Measurements from ENCODE around the gene PTPRN2.

PTPRN2 gene

DNA sequence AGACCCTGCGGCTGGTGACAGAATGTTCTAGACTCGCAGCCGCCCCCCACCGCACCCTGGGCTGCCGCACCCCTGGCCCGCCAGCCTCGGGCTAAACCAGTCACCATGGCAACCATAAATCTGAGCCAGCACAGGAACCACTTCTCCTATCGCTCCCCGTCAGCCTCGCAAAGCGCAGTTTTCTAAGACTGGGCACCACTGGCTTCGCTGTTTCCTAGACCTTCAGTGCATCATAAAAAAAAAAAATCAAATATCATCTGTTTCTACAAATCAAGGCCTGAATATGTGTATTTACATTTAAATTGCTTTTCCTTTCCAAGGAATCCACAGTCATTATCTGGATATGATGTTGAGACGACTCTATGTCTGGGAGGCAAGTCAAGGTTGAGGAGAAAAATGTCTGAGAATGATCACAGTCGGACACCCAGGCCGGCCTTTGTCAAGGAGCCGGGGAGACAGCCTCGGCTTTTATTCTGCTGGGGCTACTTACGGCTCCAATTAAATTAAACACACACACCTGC is 99.9 kb downstream of the PTPRN2 start:
- DNase-seq = no peak

DNA sequence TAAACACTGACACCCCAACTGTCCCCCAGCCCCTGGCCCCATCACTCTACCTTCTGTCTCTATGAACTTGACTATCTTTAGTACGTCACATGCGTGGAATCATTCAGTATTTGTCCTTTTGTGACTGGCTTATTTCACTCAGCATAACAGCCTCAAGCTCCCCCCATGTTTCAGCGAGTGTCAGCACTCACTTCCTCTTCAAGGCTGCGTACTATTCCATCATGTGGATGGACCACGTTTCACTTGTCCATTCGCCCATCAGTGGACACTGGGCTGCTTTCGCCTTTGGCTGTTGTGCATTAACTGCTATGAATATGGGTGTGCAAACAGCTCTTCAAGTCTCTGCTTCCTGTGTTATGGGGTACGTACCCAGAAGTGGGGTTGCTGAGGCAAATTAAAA is 100.7 kb downstream of the PTPRN2 start:
- no peak for DNase-seq

DNA sequence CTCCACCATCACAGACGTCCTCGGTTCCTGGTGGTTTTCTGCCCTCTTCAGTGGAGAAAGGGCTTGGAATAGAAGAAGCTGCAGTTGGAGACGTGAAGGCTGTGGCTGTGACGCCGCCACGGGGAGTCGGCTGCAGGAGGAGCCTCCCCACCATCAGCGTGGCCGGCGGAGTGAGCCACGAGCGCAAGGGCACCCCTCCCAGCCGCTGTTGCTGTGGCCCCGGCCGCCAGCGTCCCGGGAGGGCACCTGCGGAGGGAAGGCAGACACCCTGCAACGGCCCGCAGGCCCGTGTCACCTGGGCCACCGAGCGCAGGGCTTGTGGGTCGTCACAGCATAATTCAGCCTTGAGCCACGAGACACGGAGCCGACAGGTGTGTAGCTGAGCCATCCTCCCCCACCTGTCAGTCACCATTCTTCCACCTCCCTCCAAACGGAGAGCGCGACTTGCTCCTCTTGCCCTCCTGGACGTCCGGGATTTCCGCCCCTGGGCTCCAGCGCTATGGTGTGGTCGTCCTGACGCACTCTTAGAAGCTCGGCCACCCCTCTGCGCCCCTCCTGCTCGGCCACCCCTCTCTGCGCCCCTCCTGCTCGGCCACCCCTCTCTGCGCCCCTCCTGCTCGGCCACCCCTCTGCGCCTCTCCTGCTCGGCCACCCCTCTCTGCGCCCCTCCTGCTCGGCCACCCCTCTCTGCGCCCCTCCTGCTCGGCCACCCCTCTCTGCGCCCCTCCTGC is 102.7 kb downstream of the PTPRN2 start:
- no peak for DNase-seq

DNA sequence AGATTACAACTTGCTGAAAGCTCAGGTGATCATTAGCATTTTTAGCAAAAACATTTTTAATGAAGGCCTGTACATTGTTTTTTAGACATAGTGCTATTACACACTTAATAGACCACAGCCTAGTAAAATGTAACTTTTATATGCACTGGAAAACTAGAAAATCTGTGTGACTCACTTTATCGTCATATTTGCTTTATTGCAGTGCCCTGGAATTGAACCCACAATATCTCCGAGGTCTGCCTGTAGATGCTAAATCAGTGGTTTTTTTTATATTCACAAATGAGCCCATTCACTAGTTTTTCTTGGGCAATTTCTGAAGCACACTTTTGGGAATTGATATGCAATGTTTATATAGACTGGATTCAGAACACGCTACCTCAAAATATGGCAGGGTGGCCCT is 105.1 kb downstream of the PTPRN2 start:
- DNase-seq = no peak

DNA sequence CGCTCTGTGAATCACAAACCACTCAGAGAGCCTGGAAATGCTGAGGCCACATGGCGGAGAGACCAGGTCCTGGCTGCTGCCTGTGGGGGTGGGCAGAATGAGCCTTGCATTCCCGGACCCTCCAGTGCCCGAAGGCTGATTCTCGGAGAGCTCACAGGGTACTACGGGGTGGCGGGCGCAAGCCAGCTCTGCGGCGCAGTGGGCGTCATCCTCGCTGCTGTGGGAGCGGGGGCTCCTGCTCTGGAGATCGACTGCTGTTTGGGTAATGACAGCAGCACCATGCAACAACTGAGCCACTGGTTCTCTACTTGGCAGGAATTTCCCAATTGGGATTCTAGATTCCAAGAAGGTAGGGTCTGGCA is 108.0 kb downstream of the PTPRN2 start:
- no peak for DNase-seq

DNA sequence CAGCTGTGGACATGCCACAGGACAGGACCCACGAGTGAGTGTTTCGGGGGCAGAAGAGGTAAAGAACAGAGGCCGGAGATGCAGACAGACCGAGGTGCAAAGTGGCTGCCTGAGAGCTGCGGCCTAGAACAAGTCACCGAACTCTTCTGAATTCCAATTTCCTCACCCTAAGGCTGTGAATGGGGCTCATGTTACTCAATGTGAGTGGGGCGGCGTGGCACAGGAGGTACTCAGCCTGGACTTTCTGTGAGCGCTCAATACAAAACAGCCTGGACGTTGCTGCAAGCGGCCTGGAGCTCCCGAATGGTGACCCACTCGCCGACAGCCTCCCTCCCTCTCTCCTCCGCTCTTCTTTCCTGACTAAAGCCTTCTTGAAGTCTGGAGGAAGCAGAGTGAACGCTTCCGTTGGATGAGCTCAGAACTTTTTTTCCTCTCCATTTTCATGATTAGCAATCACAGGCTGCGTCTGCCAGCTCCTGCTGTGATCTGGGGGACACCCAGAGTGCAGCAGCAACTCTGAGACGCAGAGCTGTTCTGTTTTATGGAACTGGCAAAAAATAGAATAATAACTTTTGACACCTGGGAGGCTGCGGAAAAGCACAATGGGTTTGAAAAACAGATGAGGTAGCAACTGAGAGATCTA is 108.5 kb downstream of the PTPRN2 start:
- no peak for DNase-seq

DNA sequence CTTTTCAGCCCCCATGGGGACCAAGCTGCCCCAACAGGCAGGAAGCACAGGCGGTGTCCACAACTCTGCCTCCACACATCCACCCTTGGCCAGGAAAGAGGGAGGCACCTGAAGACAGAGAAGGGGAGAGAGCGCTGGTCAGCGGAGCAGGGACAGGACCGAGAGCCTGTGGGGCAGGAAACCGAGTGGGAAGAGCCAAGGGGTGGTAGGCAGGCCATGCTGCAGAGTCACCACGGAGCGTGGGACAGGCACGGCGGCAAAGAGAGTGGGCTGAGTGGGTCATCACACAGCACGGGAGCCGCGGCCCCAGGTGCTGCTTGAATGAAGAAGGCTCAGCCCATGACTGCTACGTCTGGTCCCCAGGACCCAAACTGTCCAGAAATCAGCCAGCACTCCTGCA is 109.8 kb downstream of the PTPRN2 start:
- DNase-seq = no peak

DNA sequence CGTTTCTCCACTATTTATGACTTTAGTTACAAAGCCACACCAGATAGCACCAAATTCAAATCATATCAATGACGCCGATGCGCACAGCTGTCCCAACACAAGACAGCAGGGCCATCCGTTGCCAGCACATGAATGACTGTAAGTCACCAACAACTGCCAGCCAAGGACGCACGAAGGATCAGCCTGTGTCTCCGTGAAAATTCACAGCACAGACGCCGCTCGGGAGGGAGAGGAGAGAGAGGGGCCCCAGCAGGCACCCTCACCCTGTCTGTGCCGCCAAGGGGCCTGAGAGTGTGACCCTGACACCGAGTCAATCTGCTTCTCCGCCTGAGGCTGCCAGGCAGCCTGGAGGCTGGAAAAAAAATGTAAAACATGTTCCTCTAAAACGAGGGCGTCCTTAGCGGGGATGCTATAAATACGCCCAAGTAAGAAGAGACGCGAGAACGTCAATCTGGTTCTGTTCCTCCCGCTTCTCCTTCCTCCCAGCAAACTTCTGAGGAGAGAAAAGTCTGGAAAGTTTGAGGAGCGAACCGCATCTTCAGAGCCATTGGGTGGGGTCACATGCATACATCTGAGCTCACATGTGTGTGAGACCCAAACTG is 111.2 kb downstream of the PTPRN2 start:
- DNase-seq = no peak

DNA sequence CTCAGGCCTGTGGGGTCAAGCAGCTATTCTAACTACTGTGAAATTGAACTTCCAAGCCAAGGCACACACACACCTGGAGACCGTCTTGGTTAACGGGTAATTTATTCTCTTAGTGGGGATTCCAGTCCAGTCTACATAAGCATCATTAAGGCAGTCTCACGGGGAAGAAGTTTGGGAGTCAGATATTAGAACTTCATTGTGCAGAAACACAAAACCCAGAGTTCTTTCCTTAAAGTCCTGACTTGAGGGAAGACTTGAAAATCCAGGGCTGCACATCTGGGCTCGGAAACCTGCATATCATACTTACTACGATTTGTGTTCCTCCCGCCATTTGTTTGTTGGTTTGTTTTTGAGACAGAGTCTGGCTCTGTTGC is 112.0 kb downstream of the PTPRN2 start:
- DNase-seq = no peak

DNA sequence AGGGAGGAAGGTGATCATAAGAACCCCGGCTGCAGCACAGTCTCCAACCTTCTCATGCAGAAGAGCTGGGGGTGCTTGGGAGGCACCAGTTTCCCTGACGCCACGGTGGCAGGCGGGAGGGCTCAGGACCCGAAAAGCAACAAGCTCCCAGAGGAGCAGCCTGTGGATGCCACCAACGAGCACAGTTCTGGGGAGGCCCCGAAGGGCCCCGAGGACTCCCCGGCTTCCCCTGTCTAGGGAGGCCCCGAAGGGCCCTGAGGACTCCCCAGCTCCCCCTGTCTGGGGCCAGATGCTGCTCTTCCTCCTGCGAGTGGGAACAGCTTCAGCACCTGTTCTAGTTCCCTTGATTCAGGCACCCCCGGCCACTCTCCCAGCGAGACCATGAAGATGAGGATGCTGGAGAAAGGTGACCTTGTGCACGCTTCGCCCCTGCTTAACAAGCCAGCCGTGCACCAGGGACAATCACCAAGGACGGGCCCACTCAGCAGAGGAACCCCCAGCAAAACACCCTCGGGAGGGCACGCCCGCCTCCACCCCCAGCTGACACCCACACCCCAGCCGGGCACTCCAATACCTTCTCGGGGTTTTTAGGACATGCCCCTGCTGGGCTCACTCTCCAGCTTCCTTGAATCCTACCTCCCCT is 112.5 kb downstream of the PTPRN2 start:
- no peak for DNase-seq

DNA sequence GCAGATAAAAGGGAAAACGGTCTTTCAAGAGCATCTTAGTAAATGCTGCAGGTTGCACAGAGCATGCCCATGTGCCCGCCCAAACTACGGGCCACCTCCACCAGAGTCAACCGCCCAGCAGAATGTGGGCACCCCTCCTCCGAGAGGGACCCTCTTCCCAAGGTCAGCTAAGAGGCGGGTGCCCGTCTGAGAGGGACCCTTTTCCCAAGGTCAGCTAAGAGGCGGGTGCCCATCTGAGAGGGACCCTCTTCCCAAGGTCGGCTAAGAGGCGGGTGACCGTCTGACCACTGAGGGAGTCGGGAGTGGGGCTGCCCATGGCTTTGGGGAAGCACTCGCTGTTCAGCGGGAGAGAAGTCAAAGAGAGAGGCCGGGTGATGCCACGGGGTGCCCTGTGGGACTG is 113.1 kb downstream of the PTPRN2 start:
- no peak for DNase-seq

DNA sequence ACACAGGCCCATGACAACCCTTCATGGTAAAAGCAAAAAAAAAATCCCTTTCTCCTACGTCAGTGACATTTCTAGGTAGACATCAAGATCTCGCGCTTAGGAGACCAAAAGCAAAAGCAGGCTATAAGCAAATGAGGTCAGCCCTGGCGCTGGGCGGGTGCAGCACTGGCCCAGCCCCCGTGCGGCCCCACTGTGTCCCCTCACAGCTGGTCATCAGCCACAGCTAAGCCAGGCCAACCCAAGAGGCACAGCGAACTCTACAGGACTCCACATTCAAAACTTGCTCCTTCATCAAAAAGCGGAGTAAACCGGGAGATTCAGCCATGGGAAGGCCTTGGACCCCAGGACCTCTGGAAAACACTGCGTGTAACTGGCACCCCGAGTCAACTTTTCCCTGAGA is 113.7 kb downstream of the PTPRN2 start:
- DNase-seq = no peak

DNA sequence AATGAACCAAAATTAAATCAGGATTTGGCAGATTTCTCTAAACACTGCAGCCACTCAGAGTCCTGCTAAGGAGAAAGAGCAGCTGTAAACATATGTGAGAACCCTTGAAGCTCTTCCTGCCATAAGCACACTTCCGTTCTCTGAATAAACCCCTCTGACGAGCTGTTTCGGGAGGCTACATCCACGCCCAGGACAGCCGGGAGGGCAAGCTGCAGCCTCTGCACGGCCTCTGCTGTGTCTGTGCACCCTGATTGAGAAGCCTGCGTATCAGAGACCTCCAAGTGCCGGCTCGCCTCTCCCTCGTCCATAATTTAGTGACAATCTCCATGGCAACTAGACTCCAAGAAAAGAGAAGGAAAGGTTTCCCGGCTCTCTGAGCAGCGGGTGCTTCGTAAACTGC is 114.4 kb downstream of the PTPRN2 start:
- DNase-seq = no peak

DNA sequence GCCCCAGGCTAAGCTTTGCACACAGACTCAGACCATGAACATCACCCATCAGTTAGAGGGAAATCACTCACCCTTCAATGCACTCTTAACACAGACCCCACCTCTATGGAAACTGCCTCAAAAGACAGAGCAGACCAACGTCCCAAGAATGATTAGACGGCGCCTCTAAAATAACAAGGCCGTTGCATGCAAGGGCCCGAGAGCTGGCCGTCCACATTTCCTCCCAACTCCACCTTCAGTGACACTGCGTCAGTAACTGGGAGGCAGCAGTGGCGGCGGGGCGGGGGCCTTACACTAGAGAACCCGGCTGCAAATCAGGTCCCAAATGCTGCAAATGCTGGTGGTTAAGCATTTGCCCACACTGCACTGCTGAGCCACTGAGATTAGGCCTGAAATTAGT is 115.0 kb downstream of the PTPRN2 start:
- no peak for DNase-seq

DNA sequence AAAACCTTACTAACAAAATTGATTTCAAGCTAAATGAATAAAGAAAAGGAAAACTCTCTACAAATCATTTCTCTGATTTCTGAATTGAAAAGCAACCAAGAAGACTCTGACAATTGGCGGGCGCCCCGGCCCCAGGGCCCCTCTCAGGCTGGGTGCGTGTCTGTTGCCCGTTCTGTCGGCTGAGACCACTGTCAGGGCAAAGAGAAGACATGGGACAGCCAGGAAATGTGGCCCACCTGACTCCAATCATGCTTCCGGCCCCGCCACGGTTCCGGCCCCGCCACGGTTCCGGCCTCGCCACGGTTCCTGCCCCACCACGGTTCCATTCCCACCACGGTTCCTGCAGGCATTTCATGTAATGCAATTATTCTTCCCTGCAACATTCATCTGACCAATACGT is 115.9 kb downstream of the PTPRN2 start:
- DNase-seq = no peak

DNA sequence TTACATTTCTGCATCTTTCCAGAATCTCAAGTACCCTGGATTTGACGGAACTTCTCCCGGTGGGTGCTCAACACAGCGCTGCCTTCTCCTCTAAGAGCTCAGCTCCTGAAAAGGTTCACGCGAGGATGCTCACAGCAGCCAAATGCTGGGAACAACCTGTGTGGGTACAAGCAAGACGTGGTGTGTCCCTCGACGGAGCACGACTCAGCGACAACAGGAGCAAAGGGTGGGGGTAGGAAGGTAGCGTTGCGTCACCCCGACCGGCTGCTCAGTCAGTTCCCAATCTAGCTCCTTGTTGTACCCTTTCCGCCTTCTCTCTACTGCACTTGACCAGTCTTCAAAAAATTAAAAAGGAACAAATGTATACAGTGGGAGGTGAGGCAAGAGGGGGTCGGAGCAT is 117.3 kb downstream of the PTPRN2 start:
- DNase-seq = no peak

DNA sequence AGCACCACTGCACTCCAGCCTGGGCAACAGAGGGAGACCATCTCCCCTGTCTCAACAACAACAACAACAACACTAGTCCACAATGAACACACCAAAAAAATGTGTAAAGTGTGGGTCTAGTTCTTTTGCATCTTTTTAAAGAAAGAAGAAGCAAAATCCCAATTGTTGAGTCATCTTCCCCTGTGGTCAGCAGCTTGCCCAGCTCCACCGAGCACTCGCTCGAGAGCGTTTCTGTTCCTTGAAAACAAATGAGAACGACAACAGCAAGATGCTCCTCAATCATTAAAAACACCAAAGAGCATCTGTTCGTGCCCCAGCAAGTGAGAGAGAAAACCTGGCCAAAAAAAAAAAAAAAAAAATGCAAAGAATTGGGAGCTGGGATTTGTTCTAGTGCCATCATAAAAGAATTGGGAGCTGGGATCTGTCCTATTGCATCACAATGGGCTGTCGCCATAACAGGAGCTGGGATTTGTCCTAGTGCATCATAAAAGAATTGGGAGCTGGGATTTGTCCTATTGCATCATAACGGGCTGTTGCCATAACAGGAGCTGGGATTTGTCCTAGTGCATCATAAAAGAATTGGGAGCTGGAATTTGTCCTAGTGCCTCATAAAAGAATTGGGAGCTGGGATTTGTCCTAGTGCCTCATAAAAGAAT is 118.1 kb downstream of the PTPRN2 start:
- DNase-seq = no peak

DNA sequence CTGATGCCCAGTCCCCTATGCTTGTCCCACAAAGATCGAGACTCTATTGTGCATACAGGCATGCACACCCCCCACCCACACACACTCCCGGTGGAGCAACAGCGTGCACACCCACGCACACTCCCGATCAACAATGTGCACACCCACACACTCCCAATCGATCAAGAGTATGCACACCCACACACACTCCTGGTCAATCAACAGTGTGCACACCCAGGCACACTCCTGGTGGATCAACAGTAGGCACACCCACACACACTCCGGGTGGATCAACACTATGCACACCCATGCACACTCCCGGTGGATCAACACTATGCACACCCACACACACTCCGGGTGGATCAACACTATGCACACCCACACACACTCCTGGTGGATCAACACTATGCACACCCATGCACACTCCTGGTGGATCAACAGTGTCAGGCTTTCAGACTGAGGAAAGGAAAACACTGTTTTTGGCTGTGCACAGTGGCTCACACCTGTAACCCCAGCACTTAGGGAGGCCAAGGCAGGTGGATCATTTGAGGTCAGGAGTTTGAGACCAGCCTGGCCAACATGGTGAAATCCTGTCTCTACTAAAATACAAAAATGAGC is 118.8 kb downstream of the PTPRN2 start:
- DNase-seq = no peak

DNA sequence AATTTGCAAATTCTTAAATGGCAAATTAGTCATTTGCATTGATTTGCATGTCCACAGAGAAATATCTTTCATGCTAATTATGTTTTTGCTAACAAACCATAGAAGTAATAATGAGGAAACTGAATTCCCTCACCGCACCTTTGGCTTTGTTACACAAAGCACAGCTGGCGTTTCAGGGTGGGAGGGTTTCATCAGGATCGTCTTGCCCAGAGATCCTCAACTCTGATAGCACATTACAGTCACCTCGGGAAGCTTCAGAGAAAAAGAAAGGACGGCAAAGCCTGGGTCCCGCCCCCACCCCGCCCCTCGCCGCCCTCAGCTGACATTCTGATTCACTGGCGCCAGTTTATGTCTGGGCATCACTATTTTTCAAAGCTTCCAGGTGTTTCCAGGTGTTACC is 119.4 kb downstream of the PTPRN2 start:
- DNase-seq = no peak

DNA sequence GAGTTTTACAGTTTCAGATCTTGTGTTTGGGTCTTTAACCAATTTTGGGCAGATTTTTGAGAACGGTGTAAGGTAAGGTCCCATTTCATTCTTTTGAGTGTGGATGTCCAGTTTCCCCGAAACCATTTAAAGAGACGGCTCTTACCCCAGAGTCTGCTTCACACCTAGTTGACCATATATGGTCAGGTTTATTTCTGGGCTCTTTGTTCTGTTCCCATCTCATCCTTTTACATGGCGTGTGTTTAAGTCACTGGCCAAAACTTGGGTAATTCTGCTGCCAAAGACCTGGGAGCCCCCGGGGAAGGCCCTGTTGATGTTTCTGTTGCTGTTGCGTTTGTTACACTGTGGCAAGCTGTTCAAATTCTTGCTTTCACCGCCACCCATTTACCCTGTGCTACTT is 120.1 kb downstream of the PTPRN2 start:
- DNase-seq = no peak

DNA sequence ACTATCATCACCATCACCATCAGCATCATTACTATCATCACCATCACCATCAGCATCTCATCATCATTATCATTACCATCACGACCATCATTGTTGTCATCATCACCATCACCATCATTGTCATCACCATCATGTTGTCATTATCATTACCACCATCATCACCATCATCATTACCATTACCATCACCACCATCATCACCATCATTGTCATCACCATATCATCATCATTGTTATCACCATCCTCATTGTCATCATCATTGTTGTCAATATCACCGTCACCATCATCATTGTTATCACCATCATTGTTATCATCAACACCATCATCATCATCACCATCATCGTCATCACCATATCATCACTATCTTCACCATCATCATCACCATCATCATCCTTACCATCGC is 124.3 kb downstream of the PTPRN2 start:
- no peak for DNase-seq

DNA sequence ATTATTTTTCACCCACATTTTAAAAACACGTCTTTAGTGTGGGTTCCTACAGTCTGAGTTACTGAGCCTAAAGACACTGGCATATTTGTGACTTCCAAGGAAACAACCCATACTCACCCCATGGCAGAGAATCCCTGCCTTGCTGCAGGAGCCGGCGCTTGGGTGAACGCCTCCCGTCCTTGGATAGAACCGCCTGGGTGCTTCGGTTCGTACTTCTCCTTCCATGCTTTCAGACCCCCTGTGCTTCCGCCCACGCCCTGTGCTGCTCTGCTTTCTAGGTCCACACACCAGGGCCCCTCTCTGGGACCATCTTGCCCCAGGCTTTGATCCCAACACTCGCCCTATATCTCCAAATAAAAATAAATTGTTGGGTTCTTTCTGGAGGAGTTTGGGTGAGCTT is 125.8 kb downstream of the PTPRN2 start:
- no peak for DNase-seq

DNA sequence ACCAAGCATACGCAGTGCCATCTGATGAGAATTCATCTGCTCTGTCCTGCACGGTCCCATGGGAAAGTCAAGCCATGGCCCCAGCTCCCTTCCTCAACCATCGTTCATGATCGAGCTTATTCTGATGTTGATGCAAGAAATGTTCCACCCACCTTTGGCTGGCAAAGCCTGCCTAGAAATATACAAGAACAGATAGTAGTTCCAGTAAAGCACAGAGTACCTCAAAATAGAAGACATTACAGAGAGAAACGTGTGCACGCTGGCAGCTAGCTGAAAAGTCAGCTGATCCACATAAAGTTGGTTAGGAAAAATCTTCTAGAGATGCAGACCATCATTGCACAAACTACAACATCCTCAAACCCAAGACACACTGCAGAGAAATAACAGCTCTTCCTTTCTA is 127.0 kb downstream of the PTPRN2 start:
- DNase-seq = no peak

Data from fibroblast of skin of abdomen (primary cell).